ENCODE measurements around the gene LRPAP1.
"Not testable (repeated sequence)": the region's sequence is repeated elsewhere in the genome, so short reads cannot be mapped to it uniquely, and the experiment has no call there.

The LRPAP1 gene

DNA sequence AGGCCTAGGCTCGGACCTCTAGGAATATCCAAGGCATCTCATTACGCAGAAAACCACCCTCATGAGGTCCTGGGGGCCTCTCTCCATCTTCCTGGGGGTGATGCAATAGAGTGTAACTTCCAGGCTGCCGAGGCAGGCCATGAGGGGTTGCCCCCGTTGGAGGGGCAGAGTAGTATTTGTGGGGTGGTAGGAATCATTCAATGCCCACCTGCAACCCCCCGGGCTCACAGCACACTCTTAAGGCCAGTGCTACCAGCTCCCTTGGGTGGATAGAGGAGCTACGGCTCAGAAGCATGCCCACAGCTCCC is 17.4 kb upstream of the LRPAP1 start:
- POLR2A ChIA-PET, CTCF ChIA-PET: not testable (repeated sequence)

DNA sequence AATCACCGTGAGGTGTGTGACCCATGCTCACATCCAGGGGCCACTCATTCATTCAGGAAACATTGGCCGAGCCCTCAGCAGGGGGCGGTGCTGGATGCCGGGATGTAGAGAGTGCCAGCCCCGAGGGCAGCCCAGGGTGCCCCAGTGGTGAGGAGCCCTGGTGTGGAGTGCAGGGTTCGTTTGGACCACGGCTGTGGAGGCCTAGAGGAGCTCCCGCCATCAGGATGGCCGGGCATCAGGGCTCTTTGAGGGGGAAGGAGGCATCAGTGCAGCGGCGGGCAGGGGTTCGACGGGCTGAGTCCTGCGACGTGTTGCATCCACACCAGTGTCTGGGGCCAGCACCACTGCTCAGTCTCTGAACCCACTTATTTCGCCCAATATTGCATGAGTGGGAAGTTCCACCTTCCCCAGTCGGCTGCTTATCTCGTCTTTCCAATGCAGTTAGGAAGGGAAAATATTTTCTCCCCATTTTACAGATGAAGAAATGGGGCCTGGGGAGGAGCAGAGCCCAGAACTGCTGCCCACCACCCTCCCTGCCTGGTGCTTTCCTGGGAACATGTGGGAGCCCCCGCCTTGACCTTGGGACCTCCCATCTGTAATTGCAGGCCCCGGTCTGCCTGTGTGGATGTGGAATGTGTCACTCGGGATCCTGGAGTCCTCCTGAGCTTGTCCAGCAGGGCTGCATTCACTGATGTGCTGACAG is 16.9 kb upstream of the LRPAP1 start:
- H3K27ac ChIP-seq (ENCODE audit: extremely low read depth, low read depth, low read length); H3K36me3 ChIP-seq (ENCODE audit: control insufficient read depth in 2 of 2, insufficient read depth in 1 of 2, low read length in 2 of 2); H3K9me3 ChIP-seq (ENCODE audit: control insufficient read depth, insufficient read depth, low read depth, low read length); H3K4me3 ChIP-seq (ENCODE audit: low read depth, low read length); CTCF ChIA-PET; POLR2A ChIA-PET; H3K4me1 ChIP-seq (ENCODE audit: control insufficient read depth, insufficient read depth, low read length): not testable (repeated sequence)

More for the DNA sequence above, 17.4 kb upstream of the LRPAP1 start:
- not testable (repeated sequence) for H3K27ac ChIP-seq (ENCODE audit: extremely low read depth, low read depth, low read length); H3K4me1 ChIP-seq (ENCODE audit: control insufficient read depth, insufficient read depth, low read length); H3K4me3 ChIP-seq (ENCODE audit: low read depth, low read length); H3K36me3 ChIP-seq (ENCODE audit: control insufficient read depth in 2 of 2, insufficient read depth in 1 of 2, low read length in 2 of 2); H3K9me3 ChIP-seq (ENCODE audit: control insufficient read depth, insufficient read depth, low read depth, low read length)

DNA sequence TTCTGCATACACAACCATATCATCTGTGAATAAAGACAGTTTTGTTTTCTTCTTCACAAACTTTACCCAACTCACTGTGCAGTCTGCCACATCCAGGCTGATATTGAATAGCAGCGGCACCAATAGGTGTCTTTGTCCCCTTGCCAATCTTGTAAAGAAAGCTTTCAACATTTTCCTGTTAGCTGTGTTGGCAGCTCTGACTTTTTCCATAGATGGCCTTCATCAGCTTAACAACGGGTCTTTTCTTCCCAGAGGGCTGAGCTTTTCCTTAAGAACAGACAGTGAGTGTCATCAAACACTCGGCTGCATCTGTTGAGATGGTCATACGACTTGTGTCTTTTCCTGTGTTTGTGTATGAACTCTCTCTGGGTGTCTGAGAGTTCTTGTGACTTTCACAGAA is 14.5 kb upstream of the LRPAP1 start:
- POLR2A ChIA-PET; CTCF ChIA-PET; H3K4me3 ChIP-seq (ENCODE audit: low read depth, low read length); H3K36me3 ChIP-seq (ENCODE audit: control insufficient read depth in 2 of 2, insufficient read depth in 1 of 2, low read length in 2 of 2); H3K9me3 ChIP-seq (ENCODE audit: control insufficient read depth, insufficient read depth, low read depth, low read length); H3K4me1 ChIP-seq (ENCODE audit: control insufficient read depth, insufficient read depth, low read length); H3K27ac ChIP-seq (ENCODE audit: extremely low read depth, low read depth, low read length): not testable (repeated sequence)

DNA sequence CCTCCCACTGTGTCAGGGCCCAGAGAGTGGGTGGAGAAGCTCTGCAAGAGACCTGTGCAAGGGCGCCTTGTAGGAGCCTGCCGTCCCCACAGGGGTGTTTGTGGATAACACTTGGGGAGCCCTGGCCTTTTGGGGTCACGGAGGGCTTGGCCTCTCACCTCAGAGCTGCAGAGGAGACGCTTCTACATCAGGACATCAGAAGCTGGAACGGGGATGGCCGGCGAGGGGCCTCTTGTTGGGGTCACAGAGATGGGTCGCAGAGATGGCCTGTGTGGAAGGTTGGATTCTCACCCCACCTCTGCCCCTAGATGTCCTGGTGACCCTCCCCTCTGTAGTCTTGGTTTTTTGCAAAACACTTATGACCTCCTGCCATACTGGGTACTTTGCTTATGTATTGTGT is 13.1 kb upstream of the LRPAP1 start:
- POLR2A ChIA-PET, result not testable (repeated sequence)

DNA sequence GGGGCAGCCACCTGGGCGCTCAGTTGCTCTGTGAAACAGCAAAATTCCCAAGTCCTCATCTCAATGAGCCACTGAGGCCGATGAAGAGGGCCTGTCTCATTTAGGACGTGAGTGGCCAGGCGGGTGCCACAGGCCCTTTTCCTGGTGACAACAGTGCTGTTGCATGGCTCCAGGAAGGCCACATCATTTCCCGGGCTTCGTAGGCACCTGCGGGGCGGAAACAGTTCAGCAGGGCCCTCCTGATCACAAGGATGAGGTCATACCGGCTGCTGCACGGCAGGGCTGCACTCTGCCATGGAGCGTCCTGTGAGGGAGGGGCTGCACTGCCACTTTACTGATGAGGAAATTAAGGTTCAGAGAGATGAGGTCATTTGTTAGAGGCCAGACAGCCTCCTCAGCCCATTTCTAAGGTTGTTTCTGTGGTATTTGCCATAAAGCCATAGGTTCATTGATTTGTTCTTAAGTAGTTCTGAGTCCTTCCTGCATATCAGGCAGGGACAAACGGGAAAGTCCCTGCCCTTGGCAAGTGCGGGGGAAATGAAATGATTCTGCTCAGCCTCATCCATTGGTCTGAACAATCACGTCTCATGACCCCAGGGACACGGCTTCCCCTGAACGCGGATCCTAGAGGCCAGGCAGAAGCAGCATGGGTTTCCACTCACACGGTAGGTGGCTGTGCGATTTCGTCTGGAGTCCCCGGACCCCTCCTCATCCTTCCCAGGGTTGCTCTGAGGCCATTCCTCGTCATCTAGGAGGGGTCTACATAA is 12.2 kb upstream of the LRPAP1 start:
- POLR2A ChIA-PET; H3K27ac ChIP-seq (ENCODE audit: extremely low read depth, low read depth, low read length): not testable (repeated sequence)
- TF ChIP-seq, protein P1, sequence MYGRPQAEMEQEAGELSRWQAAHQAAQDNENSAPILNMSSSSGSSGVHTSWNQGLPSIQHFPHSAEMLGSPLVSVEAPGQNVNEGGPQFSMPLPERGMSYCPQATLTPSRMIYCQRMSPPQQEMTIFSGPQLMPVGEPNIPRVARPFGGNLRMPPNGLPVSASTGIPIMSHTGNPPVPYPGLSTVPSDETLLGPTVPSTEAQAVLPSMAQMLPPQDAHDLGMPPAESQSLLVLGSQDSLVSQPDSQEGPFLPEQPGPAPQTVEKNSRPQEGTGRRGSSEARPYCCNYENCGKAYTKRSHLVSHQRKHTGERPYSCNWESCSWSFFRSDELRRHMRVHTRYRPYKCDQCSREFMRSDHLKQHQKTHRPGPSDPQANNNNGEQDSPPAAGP (tag by site-specific recombination; IDR thresholded peaks at IDR 0.05), result 0 out of 2 replicates have a peak, but pooled peaks have one; percentile 34
- TF ChIP-seq, protein P2, sequence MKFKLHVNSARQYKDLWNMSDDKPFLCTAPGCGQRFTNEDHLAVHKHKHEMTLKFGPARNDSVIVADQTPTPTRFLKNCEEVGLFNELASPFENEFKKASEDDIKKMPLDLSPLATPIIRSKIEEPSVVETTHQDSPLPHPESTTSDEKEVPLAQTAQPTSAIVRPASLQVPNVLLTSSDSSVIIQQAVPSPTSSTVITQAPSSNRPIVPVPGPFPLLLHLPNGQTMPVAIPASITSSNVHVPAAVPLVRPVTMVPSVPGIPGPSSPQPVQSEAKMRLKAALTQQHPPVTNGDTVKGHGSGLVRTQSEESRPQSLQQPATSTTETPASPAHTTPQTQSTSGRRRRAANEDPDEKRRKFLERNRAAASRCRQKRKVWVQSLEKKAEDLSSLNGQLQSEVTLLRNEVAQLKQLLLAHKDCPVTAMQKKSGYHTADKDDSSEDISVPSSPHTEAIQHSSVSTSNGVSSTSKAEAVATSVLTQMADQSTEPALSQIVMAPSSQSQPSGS (tag by site-specific recombination; IDR thresholded peaks at IDR 0.05; ENCODE audit: low read depth), result peak; percentile 90
- TF ChIP-seq ZNF600 (tag by site-specific recombination; IDR thresholded peaks at IDR 0.05), result peak; percentile 87
- TF ChIP-seq ZNF623 (tag by site-specific recombination; IDR thresholded peaks at IDR 0.05), result peak; percentile 95
- TF ChIP-seq ZNF335 (tag by site-specific recombination; conservative IDR thresholded peaks at IDR 0.05), result peak; percentile 80
- TF ChIP-seq FEZF1 (tag by site-specific recombination; IDR thresholded peaks at IDR 0.05), result 0 out of 2 replicates have a peak, but pooled peaks have one; percentile 16
- TF ChIP-seq SP7 (tag by site-specific recombination; IDR thresholded peaks at IDR 0.05), result peak; percentile 28; the same call in 1 of the 2 replicates
- peak; percentile 84 for TF ChIP-seq ZNF629 (tag by site-specific recombination; IDR thresholded peaks at IDR 0.05)
- TF ChIP-seq, protein P3, sequence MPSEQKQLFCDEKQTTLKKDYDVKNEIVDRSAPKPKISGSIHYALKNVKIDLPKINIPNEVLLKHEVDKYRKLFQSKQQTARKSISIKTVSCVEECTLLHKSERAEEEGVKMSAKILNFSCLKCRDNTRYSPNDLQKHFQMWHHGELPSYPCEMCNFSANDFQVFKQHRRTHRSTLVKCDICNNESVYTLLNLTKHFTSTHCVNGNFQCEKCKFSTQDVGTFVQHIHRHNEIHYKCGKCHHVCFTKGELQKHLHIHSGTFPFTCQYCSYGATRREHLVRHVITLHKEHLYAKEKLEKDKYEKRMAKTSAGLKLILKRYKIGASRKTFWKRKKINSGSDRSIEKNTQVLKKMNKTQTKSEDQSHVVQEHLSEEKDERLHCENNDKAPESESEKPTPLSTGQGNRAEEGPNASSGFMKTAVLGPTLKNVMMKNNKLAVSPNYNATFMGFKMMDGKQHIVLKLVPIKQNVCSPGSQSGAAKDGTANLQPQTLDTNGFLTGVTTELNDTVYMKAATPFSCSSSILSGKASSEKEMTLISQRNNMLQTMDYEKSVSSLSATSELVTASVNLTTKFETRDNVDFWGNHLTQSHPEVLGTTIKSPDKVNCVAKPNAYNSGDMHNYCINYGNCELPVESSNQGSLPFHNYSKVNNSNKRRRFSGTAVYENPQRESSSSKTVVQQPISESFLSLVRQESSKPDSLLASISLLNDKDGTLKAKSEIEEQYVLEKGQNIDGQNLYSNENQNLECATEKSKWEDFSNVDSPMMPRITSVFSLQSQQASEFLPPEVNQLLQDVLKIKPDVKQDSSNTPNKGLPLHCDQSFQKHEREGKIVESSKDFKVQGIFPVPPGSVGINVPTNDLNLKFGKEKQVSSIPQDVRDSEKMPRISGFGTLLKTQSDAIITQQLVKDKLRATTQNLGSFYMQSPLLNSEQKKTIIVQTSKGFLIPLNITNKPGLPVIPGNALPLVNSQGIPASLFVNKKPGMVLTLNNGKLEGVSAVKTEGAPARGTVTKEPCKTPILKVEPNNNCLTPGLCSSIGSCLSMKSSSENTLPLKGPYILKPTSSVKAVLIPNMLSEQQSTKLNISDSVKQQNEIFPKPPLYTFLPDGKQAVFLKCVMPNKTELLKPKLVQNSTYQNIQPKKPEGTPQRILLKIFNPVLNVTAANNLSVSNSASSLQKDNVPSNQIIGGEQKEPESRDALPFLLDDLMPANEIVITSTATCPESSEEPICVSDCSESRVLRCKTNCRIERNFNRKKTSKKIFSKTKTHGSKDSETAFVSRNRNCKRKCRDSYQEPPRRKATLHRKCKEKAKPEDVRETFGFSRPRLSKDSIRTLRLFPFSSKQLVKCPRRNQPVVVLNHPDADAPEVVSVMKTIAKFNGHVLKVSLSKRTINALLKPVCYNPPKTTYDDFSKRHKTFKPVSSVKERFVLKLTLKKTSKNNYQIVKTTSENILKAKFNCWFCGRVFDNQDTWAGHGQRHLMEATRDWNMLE (tag by site-specific recombination; conservative IDR thresholded peaks at IDR 0.05; ENCODE audit: low read depth), result peak; percentile 47; the same call in 1 of the 2 replicates
- peak; percentile 36 for TF ChIP-seq ZBTB8A (tag by site-specific recombination; IDR thresholded peaks at IDR 0.05)
- TF ChIP-seq ZBTB17 (tag by site-specific recombination; IDR thresholded peaks at IDR 0.05), result peak; percentile 56
- TF ChIP-seq, protein P4, sequence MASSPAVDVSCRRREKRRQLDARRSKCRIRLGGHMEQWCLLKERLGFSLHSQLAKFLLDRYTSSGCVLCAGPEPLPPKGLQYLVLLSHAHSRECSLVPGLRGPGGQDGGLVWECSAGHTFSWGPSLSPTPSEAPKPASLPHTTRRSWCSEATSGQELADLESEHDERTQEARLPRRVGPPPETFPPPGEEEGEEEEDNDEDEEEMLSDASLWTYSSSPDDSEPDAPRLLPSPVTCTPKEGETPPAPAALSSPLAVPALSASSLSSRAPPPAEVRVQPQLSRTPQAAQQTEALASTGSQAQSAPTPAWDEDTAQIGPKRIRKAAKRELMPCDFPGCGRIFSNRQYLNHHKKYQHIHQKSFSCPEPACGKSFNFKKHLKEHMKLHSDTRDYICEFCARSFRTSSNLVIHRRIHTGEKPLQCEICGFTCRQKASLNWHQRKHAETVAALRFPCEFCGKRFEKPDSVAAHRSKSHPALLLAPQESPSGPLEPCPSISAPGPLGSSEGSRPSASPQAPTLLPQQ (tag by site-specific recombination; IDR thresholded peaks at IDR 0.05), result 0 out of 2 replicates have a peak, but pooled peaks have one; percentile 24
- TF ChIP-seq ZBTB21 (tag by site-specific recombination; IDR thresholded peaks at IDR 0.05), result peak; percentile 82
- TF ChIP-seq ZEB2 (tag by site-specific recombination; IDR thresholded peaks at IDR 0.05), result peak; percentile 44; the same call in 1 of the 2 replicates

More for the DNA sequence above, 13.1 kb upstream of the LRPAP1 start:
- H3K4me1 ChIP-seq (ENCODE audit: control insufficient read depth, insufficient read depth, low read length); H3K27ac ChIP-seq (ENCODE audit: extremely low read depth, low read depth, low read length); H3K4me3 ChIP-seq (ENCODE audit: low read depth, low read length); H3K9me3 ChIP-seq (ENCODE audit: control insufficient read depth, insufficient read depth, low read depth, low read length); H3K36me3 ChIP-seq (ENCODE audit: control insufficient read depth in 2 of 2, insufficient read depth in 1 of 2, low read length in 2 of 2); CTCF ChIA-PET: not testable (repeated sequence)

More for the DNA sequence above, 12.2 kb upstream of the LRPAP1 start:
- H3K4me1 ChIP-seq (ENCODE audit: control insufficient read depth, insufficient read depth, low read length); CTCF ChIA-PET; H3K9me3 ChIP-seq (ENCODE audit: control insufficient read depth, insufficient read depth, low read depth, low read length); H3K36me3 ChIP-seq (ENCODE audit: control insufficient read depth in 2 of 2, insufficient read depth in 1 of 2, low read length in 2 of 2); H3K4me3 ChIP-seq (ENCODE audit: low read depth, low read length): not testable (repeated sequence)

All from HEK293 (cell line).